PC-9 (cell line): ENCODE data around the gene RCBTB1.

Experiments
- CTCF ChIP-seq: fragments of 200-600 bp; sonication (generic); conservative IDR thresholded peaks from 2 replicates; pipeline ENCODE4 v1.6.1; 2017; ENCODE audit warnings: mixed run types, antibody characterized with exemption, mild to moderate bottlenecking, moderate library complexity
- EZH2 ChIP-seq: fragments of 200-600 bp; sonication (generic); IDR thresholded peaks from 2 replicates; pipeline ENCODE4 v1.8.0; 2017; ENCODE audit warnings: antibody characterized with exemption, low read depth

- TF ChIP-seq EZH2 (no peak), CTCF (no peak)
Measured at GRCh38 chr13:49594576-49594975, 9.2 kb upstream of the RCBTB1 start.
